Measurements from ENCODE around the gene PNLIPRP1. TPM values are rescaled to one million over a fixed set of nuclear protein-coding genes. Genes with fewer than 3 reads are reported as not detected.

Gene PNLIPRP1
- polyA plus RNA-seq, 1 experiment: not detected

DNA sequence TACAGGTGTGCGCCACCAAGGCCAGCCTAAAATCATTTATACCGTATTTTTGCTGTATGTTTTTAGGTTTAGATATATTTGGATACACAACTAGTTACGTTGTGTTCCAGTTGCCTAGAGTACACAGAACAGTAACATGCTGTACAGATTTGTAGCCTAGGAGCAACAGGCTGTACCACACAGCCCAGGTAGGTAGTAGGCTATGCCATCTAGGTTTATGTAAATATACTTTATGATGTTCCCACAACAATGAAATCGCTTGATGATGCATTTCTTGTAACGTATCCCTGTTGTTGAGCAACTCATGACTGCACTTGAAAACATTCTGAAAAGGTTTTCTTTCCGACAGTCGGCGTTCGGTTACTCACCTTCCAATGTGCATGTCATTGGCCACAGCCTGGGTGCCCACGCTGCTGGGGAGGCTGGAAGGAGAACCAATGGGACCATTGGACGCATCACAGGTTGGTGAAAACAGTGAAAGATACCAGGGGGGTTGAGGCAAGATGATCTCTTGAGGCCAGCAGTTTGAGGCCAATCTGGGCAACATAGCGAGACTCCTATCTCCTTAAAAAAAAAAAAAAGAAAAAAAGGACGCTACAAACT is 37.3 kb upstream of the PNLIPRP1 start:
- CTCF ChIA-PET: interaction anchor here (0.6 kb wide), 1 partner anchor 1358 kb away, joined by 3 read pairs; no protein-coding TSS in a partner anchor
- no peaks in the 10 kb centered on the region for H3K36me3 ChIP-seq (ENCODE audit: control insufficient read depth, insufficient read depth, low read length)
- TF ChIP-seq, protein P1, sequence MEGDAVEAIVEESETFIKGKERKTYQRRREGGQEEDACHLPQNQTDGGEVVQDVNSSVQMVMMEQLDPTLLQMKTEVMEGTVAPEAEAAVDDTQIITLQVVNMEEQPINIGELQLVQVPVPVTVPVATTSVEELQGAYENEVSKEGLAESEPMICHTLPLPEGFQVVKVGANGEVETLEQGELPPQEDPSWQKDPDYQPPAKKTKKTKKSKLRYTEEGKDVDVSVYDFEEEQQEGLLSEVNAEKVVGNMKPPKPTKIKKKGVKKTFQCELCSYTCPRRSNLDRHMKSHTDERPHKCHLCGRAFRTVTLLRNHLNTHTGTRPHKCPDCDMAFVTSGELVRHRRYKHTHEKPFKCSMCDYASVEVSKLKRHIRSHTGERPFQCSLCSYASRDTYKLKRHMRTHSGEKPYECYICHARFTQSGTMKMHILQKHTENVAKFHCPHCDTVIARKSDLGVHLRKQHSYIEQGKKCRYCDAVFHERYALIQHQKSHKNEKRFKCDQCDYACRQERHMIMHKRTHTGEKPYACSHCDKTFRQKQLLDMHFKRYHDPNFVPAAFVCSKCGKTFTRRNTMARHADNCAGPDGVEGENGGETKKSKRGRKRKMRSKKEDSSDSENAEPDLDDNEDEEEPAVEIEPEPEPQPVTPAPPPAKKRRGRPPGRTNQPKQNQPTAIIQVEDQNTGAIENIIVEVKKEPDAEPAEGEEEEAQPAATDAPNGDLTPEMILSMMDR (IDR thresholded peaks at IDR 0.05; ENCODE audit: insufficient read depth, low read depth, low read length): no peak
- H3K4me3 ChIP-seq (ENCODE audit: low read depth, low read length): no peak overlapping the region
- POLR2A ChIA-PET: no interaction called here
- no peaks in the 10 kb centered on the region for H3K27me3 ChIP-seq (ENCODE audit: control insufficient read depth, insufficient read depth, low read length)
- DNase-seq (ENCODE audit: low read depth): no peak

DNA sequence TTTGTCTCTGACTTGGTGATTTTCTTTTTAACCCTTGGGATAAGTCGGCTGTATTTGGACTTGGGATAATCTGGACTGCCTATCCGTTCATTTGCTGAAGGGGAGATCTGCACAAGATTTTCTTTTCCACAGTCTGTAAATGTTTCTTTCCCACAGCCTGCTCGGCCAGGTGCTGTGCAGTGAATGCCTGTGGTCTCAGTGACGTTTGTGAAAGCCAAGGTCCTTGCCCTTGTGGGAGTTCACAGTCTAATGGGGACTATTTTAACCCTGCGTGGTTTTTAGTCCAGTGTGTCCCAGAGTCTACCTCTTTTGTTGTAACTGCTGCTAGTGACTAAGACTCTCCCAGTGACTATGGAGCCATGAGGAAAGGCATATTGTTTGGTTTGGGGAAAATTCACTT is 36.1 kb upstream of the PNLIPRP1 start:
- H3K27me3 ChIP-seq (ENCODE audit: control insufficient read depth, insufficient read depth, low read length): no peaks in the 10 kb centered on the region
- TF ChIP-seq, protein P1 (IDR thresholded peaks at IDR 0.05; ENCODE audit: insufficient read depth, low read depth, low read length): no peak
- H3K4me3 ChIP-seq (ENCODE audit: low read depth, low read length): no peak overlapping the region
- DNase-seq (ENCODE audit: low read depth): no peak
- ChIA-PET CTCF (no interaction called here), POLR2A (no interaction called here)
- no peaks in the 10 kb centered on the region for H3K36me3 ChIP-seq (ENCODE audit: control insufficient read depth, insufficient read depth, low read length)

DNA sequence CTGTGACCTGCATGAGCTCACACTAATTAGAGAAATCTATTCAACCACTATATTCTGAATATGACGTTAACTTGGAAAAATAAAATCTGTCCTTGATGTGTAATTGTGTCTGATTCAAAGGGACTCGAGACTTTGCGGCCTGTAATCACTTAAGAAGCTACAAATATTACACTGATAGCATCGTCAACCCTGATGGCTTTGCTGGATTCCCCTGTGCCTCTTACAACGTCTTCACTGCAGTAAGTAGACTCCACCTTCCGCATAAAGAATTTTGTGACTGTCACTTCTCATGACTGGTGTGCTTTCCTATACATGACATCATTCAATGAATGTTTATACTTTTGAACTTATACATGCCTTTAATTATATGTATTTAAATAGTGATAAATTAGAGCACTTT is 34.9 kb upstream of the PNLIPRP1 start:
- H3K36me3 ChIP-seq (ENCODE audit: control insufficient read depth, insufficient read depth, low read length): no peaks in the 10 kb centered on the region
- ChIA-PET CTCF (no interaction called here), POLR2A (no interaction called here)
- no peak overlapping the region for H3K4me3 ChIP-seq (ENCODE audit: low read depth, low read length)
- TF ChIP-seq, protein P1 (IDR thresholded peaks at IDR 0.05; ENCODE audit: insufficient read depth, low read depth, low read length): no peak
- DNase-seq (ENCODE audit: low read depth): no peak
- no peaks in the 10 kb centered on the region for H3K27me3 ChIP-seq (ENCODE audit: control insufficient read depth, insufficient read depth, low read length)

DNA sequence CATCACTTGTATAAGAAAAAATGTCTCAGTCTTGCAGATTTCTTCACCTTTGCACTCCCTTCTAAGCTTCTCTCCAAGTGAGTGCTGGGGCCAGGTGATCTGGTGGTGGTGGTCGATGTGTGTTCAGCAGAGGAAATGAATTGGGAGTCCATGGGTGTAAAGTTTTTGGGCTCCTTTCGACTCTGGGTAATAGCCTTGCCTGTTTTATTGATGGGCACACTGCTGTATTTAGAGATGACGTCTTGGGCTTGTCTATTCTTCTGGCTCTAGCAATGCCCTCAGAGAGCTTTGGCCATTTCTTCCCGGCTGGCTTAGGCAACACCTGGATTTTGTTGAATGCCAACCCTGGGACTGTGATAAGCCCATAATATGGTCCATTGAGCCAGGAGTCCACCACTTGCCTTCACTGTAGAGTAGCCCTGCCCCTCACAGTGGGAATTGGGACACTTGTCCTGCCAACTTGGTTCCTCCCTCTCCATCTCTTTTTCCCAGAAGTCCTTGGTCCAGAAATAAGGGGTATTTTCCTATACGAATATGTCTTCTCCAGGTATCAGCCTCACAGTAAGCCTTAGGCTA is 33.4 kb upstream of the PNLIPRP1 start:
- no peak overlapping the region for H3K4me3 ChIP-seq (ENCODE audit: low read depth, low read length)
- ChIA-PET CTCF (no interaction called here), POLR2A (no interaction called here)
- no peak for DNase-seq (ENCODE audit: low read depth)
- H3K36me3 ChIP-seq (ENCODE audit: control insufficient read depth, insufficient read depth, low read length): no peaks in the 10 kb centered on the region
- TF ChIP-seq, protein P1 (IDR thresholded peaks at IDR 0.05; ENCODE audit: insufficient read depth, low read depth, low read length): no peak
- H3K27me3 ChIP-seq (ENCODE audit: control insufficient read depth, insufficient read depth, low read length): no peaks in the 10 kb centered on the region

DNA sequence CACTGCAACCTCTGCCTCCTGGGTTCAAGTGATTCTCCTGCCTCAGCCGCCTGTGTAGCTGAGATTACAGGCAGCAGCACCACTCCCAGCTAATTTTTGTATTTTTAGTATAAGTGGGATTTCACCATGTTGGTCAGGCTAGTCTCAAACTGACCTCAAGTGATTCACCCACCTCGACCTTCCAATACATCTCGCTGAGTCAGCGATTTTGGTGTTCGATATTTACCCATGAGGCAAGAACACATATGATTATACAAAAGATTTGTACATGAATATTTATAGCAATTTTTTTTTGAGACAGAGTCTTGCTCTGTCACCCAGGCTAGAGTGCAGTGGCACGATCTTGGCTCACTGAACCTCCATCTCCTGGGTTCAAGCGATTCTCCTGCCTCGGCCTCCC is 25.2 kb upstream of the PNLIPRP1 start:
- Histone ChIP-seq H3K4me3 (ENCODE audit: low read depth, low read length) (no peak overlapping the region), H3K36me3 (ENCODE audit: control insufficient read depth, insufficient read depth, low read length) (no peaks in the 10 kb centered on the region), H3K27me3 (ENCODE audit: control insufficient read depth, insufficient read depth, low read length) (no peaks in the 10 kb centered on the region)
- POLR2A ChIA-PET: no interaction called here
- no peak for DNase-seq (ENCODE audit: low read depth)
- CTCF ChIA-PET: no interaction called here
- TF ChIP-seq, protein P1 (IDR thresholded peaks at IDR 0.05; ENCODE audit: insufficient read depth, low read depth, low read length): no peak

Data from BJ (cell line).